ENCODE measurements around the gene RTF2. TPM values are rescaled to one million over a fixed set of nuclear protein-coding genes. Genes with fewer than 3 reads are reported as not detected.

The RTF2 gene
- total and polyA plus RNA-seq, 4 donors: 63.8 to 103 (median 85.2) TPM

GRCh38 chr20:56504373-56505005, 36.1 kb downstream of the RTF2 start:
- H3K9ac ChIP-seq (ENCODE audit: insufficient read depth in 1 of 2, low read length in 2 of 2): no peak overlapping the region
- peaks cover 0 to 9% (median 0%) of the 10 kb centered on the region in 5 donors for H3K4me1 ChIP-seq (ENCODE audit: control insufficient read depth in 5 of 5, insufficient read depth in 5 of 5, low read length in 5 of 5)
- peaks cover 0 to 6% (median 5%) of the 10 kb centered on the region in 4 donors for H3K36me3 ChIP-seq (ENCODE audit: control insufficient read depth in 4 of 4, insufficient read depth in 4 of 4, low read length in 4 of 4)
- H3K9me3 ChIP-seq (ENCODE audit: control insufficient read depth in 4 of 4, insufficient read depth in 3 of 4, low read length in 3 of 4): no peaks in the 10 kb centered on the region
- no peaks in the 10 kb centered on the region for H3K27me3 ChIP-seq (ENCODE audit: control insufficient read depth in 3 of 3, insufficient read depth in 3 of 3, low read length in 2 of 3)
- DNase-seq (peak in 1 of 3 donors; percentile 6), ATAC-seq (ENCODE audit: insufficient read depth, low FRiP score) (no peak)
- no peak for TF ChIP-seq CTCF (IDR thresholded peaks at IDR 0.05; ENCODE audit: control extremely low read depth, extremely low read depth)
- H3K4me3 ChIP-seq: no peak overlapping the region
- no peak overlapping the region for H3K27ac ChIP-seq (ENCODE audit: low read depth in 1 of 2, low read length in 1 of 2)
- WGBS, 2 donors: 86 to 88% methylated on average over 9 of the region's 9 CpGs

GRCh38 chr20:56506103-56506502, 37.7 kb downstream of the RTF2 start:
- no peaks in the 10 kb centered on the region for H3K9me3 ChIP-seq (ENCODE audit: control insufficient read depth in 4 of 4, insufficient read depth in 3 of 4, low read length in 3 of 4)
- H3K4me3 ChIP-seq: no peak overlapping the region
- peaks cover 0 to 9% (median 0%) of the 10 kb centered on the region in 5 donors for H3K4me1 ChIP-seq (ENCODE audit: control insufficient read depth in 5 of 5, insufficient read depth in 5 of 5, low read length in 5 of 5)
- WGBS, 2 donors: 48 to 72% methylated on average over 3 of the region's 3 CpGs
- H3K36me3 ChIP-seq (ENCODE audit: control insufficient read depth in 4 of 4, insufficient read depth in 4 of 4, low read length in 4 of 4): peaks cover 0 to 6% (median 3%) of the 10 kb centered on the region in 4 donors
- no peak for ATAC-seq (ENCODE audit: insufficient read depth, low FRiP score)
- TF ChIP-seq CTCF (IDR thresholded peaks at IDR 0.05; ENCODE audit: control extremely low read depth, extremely low read depth): no peak
- H3K27me3 ChIP-seq (ENCODE audit: control insufficient read depth in 3 of 3, insufficient read depth in 3 of 3, low read length in 2 of 3): no peaks in the 10 kb centered on the region
- DNase-seq: peak in 2 of 3 donors; percentile 3 to 7
- no peak overlapping the region for H3K27ac ChIP-seq (ENCODE audit: low read depth in 1 of 2, low read length in 1 of 2)
- H3K9ac ChIP-seq (ENCODE audit: insufficient read depth in 1 of 2, low read length in 2 of 2): no peak overlapping the region

GRCh38 chr20:56511926-56512325, 43.5 kb downstream of the RTF2 start:
- no peak overlapping the region for H3K9ac ChIP-seq (ENCODE audit: insufficient read depth in 1 of 2, low read length in 2 of 2)
- no peaks in the 10 kb centered on the region for H3K9me3 ChIP-seq (ENCODE audit: control insufficient read depth in 4 of 4, insufficient read depth in 3 of 4, low read length in 3 of 4)
- no peak overlapping the region for H3K27ac ChIP-seq (ENCODE audit: low read depth in 1 of 2, low read length in 1 of 2)
- ATAC-seq (ENCODE audit: insufficient read depth, low FRiP score) (no peak), DNase-seq (no peak)
- TF ChIP-seq CTCF (IDR thresholded peaks at IDR 0.05; ENCODE audit: control extremely low read depth, extremely low read depth): no peak
- no peaks in the 10 kb centered on the region for H3K27me3 ChIP-seq (ENCODE audit: control insufficient read depth in 3 of 3, insufficient read depth in 3 of 3, low read length in 2 of 3)
- H3K4me1 ChIP-seq (ENCODE audit: control insufficient read depth in 5 of 5, insufficient read depth in 5 of 5, low read length in 5 of 5): peaks cover 0 to 4% (median 0%) of the 10 kb centered on the region in 5 donors
- peaks cover 0 to 19% (median 7%) of the 10 kb centered on the region in 4 donors for H3K36me3 ChIP-seq (ENCODE audit: control insufficient read depth in 4 of 4, insufficient read depth in 4 of 4, low read length in 4 of 4)
- no peak overlapping the region for H3K4me3 ChIP-seq
- WGBS, 2 donors: 95 to 98% methylated on average over 10 of the region's 10 CpGs
